K562 (cell line): Measurements from ENCODE around the gene REEP6. TPM values are rescaled to one million over a fixed set of nuclear protein-coding genes. Genes with fewer than 3 reads are reported as not detected.

Experiments
- CBX5 ChIP-seq: IDR thresholded peaks from 2 replicates; pipeline ENCODE4 v1.6.1; 2014; ENCODE audit warnings: low read depth, borderline replicate concordance
- ERF ChIP-seq: fragments of 450-650 bp; formaldehyde crosslinking; IDR thresholded peaks from 2 replicates; pipeline ENCODE4 v1.4.0; 2020; ENCODE audit warnings: mild to moderate bottlenecking, mixed read lengths
- FOXJ2 ChIP-seq: fragments of 200-800 bp; sonication (Bioruptor generic); IDR thresholded peaks from 2 replicates; pipeline ENCODE4 v1.6.1; 2016; ENCODE audit warnings: missing genetic modification characterization, missing compliant biosample characterization
- FOXK1 ChIP-seq: sonication (generic); formaldehyde crosslinking; IDR thresholded peaks from 2 replicates; pipeline ENCODE4 v1.8.0; 2022; ENCODE audit warnings: missing genetic modification reagents, mild to moderate bottlenecking, borderline replicate concordance
- FUS ChIP-seq: fragments of 200-400 bp; formaldehyde crosslinking; optimal IDR thresholded peaks from 2 replicates; pipeline ENCODE3; 2017; ENCODE audit warnings: low read depth, low read length
- HMG20A ChIP-seq: fragments of 450-650 bp; formaldehyde crosslinking; conservative IDR thresholded peaks from 2 replicates; pipeline ENCODE4 v1.4.0; 2020; ENCODE audit warnings: mild to moderate bottlenecking, mixed read lengths
- NCOA2 ChIP-seq, 2 experiments: fragments of 450-650 bp; IDR thresholded peaks; 2 replicates each; pipeline ENCODE4 v1.6.1; 2018; ENCODE audit warnings: mild to moderate bottlenecking in 2 of 2, moderate library complexity in 1 of 2; ENCODE audit not compliant: partially characterized antibody in 2 of 2
- NCOR1 ChIP-seq: fragments of 450-650 bp; IDR thresholded peaks from 2 replicates; pipeline ENCODE4 v1.6.1; 2016; ENCODE audit warnings: mild to moderate bottlenecking, moderate library complexity
- NONO ChIP-seq, 2 experiments: fragments of 200-400 bp in 1 of 2; fragments of 450-650 bp in 1 of 2; formaldehyde crosslinking in 1 of 2; IDR thresholded peaks; 2 replicates each; pipeline ENCODE4 v1.6.1; 2017; ENCODE audit warnings: low read depth in 2 of 2, mild to moderate bottlenecking in 2 of 2, moderate library complexity in 2 of 2, low read length in 1 of 2
- NR2C1 ChIP-seq, 2 experiments: fragments of 450-650 bp; IDR thresholded peaks; 2 replicates each; pipeline ENCODE4 v1.6.1; 2017; ENCODE audit warnings: mild to moderate bottlenecking in 2 of 2, antibody characterized with exemption in 1 of 2, inconsistent platforms in 1 of 2, missing compliant biosample characterization in 1 of 2, missing genetic modification characterization in 1 of 2
- PRMT5 ChIP-seq: sonication (generic); formaldehyde crosslinking; IDR thresholded peaks from 2 replicates; pipeline ENCODE4 v1.5.0; 2020; ENCODE audit warnings: missing genetic modification reagents
- SMARCA4 ChIP-seq: fragments of 450-650 bp; IDR thresholded peaks from 2 replicates; pipeline ENCODE4 v1.6.1; 2016
- SREBF2 ChIP-seq: sonication (generic); formaldehyde crosslinking; IDR thresholded peaks from 2 replicates; pipeline ENCODE4 v1.4.0; 2020; ENCODE audit warnings: mild to moderate bottlenecking, missing genetic modification reagents
- SRSF9 ChIP-seq: fragments of 200-400 bp; formaldehyde crosslinking; IDR thresholded peaks from 2 replicates; pipeline ENCODE4 v1.6.1; 2017; ENCODE audit warnings: low read depth, low read length, borderline replicate concordance
- TAF1 ChIP-seq: IDR thresholded peaks from 2 replicates; pipeline ENCODE4 v1.6.1; 2011; ENCODE audit warnings: mild to moderate bottlenecking, low read length, moderate library complexity; ENCODE audit not compliant: insufficient read depth, control insufficient read depth, severe bottlenecking; ENCODE audit errors: extremely low read depth
- TBL1XR1 ChIP-seq, 2 experiments: IDR thresholded peaks; 2 replicates each; pipeline ENCODE4 v1.6.1; 2012; ENCODE audit warnings: improper control_type of control experiment in 2 of 2, low read length in 2 of 2, mild to moderate bottlenecking in 1 of 2
- ZC3H11A ChIP-seq: IDR thresholded peaks from 2 replicates; pipeline ENCODE4 v1.6.1; 2012; ENCODE audit warnings: low read depth, low read length, improper control_type of control experiment
- ZFX ChIP-seq: sonication (generic); formaldehyde crosslinking; IDR thresholded peaks from 2 replicates; pipeline ENCODE4 v1.8.0; 2022; ENCODE audit warnings: mild to moderate bottlenecking, missing genetic modification reagents, moderate library complexity
- ZKSCAN3 ChIP-seq: fragments of 250-450 bp; sonication (Bioruptor Pico); IDR thresholded peaks from 2 replicates; pipeline ENCODE4 v1.4.0; 2020
- ZNF316 ChIP-seq: fragments of 450-650 bp; IDR thresholded peaks from 2 replicates; pipeline ENCODE4 v1.6.1; 2016
- ZNF354B ChIP-seq: fragments of 250-450 bp; sonication (Bioruptor Pico); IDR thresholded peaks from 2 replicates; pipeline ENCODE4 v1.4.0; 2020
- ZNF707 ChIP-seq: fragments of 250-450 bp; sonication (Bioruptor Pico); conservative IDR thresholded peaks from 2 replicates; pipeline ENCODE4 v1.8.0; 2022; ENCODE audit warnings: inconsistent platforms, mild to moderate bottlenecking, moderate library complexity
- polyA plus RNA-seq, 8 experiments: library from polyadenylated mRNA; depleted of rRNA in 4 of 8; stranded (reverse) in 5 of 8; unstranded in 3 of 8; fragments of >200 nt; fragmentation: Nextera tagmentation in 2 of 8; fragmentation: Illumina TruSeq in 1 of 8; extraction: Ambion mirVana in 2 of 8; extraction: Trizol in 1 of 8; gene quantifications; 2 replicates each; pipeline versions ENCODE4 v1.2.1 to v1.2.3, GENCODE V29; 2011 to 2014; ENCODE audit warnings: inconsistent platforms in 1 of 8, missing spikeins in 1 of 8
- total RNA-seq, 7 experiments: library from RNA; depleted of rRNA in 6 of 7; stranded (reverse); fragments of >200 nt in 6 of 7; fragmentation: Illumina TruSeq in 2 of 7; extraction: Trizol in 2 of 7; gene quantifications; 2 replicates each; pipeline versions ENCODE4 v1.2.1 to v1.2.3, GENCODE V29; 2011 to 2021; ENCODE audit warnings: low replicate concordance in 1 of 7
- TF ChIP-seq, protein P1 (sequence below): fragments of 250-450 bp; sonication (Bioruptor Pico); IDR thresholded peaks from 2 replicates; pipeline ENCODE4 v1.5.0; 2021; ENCODE audit warnings: mild to moderate bottlenecking, moderate library complexity
- TF ChIP-seq, protein P2 (sequence below): fragments of 250-450 bp; sonication (Bioruptor Pico); IDR thresholded peaks from 2 replicates; pipeline ENCODE4 v1.4.0; 2020; ENCODE audit warnings: mild to moderate bottlenecking, moderate library complexity, borderline replicate concordance

Gene REEP6
- total and polyA plus RNA-seq, 9 of the 15 experiments (the other 6 are each of a cell fraction or from before 2014, with no cell fraction given): 1.2 to 64.2 (median 12.7) TPM

DNA sequence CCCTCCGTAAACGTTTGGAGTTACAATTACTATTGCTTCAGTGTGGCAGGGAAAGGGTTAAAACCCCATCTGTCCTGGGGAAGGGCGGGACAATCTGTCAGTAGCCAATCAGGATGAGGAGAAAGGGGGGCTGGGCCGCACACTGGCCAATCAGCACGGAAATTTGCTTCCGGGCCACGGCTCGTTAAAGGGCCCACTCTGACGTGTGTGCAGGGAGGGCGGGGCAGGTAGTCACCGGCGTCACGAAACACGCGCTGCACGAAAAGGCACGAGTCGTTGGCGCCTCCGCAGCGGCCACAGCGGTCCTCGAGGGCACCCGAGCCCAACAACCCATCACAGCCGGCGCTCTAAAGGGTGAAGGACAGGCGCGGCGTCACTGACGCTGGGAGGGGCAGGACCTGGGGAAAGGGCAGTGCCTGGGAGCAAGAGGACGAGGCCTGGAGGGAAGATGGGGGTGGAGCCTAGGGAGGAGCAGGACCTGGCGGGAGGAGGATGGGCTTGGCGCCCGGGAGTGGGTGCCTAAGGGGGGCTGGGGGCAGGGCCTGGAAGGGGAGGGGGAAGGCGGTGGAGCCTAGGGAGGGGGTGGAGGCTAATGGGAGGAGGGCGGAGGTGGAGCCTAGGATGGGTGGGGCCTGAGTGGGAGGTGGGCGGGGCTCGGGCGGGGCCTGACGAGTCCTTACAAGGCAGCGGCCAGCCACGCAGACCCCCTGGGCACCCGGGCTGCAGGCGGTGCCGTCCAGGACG is 17.0 kb downstream of the REEP6 start (continued):
- TF ChIP-seq, protein P1, sequence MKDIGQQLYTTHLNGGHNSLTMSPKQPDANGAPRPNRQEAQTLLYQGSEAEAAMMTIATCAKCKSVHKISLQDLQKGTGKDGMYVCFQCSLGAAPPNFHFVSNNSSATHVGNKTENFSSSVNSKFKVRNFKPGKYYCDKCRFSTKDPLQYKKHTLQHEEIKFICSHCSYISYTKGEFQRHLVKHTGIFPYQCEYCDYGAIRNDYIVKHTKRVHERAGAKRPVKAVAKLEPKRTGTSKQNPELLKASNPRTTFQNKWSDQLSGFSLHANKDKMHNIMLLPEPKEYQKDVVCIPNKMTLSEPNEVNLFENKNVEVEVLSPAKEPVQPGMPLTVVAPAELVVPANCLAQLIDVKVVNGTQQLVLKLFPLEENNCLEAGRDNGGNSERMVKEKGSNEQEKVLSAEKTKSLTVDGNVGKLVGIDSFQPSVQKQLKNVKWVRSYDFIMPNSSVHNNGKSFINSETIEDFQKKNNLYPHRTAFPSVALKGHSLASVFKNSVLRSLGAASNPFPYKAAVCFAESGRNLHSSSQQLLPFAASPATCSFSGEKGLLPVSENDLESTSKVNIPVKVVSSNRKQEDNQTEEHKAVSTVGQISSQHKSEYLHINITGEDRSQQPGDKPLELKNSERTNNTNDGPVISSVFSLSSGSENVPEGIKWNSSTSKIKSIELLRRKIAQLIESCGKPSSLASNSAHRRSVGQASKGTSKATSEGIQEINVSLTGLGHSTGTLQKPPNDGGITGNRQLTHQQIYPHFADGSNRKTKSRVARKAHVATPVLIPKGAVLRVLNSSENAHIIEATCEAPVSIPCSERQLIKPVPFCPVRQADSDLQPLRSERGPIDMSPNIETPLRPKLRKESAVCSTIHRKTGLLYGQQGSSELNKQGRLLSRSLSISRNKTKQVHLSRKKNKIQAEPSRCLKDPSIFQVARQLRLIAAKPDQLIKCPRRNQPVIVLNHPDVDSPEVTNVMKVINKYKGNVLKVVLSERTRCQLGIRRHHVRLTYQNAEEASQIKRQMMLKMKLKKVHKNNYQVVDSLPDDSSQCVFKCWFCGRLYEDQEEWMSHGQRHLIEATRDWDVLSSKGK (CRISPR knock-in tag): no peak
- no peak for TF ChIP-seq FOXK1
- TF ChIP-seq PRMT5 (CRISPR knock-in tag): no peak
- TF ChIP-seq ERF (CRISPR knock-in tag): no peak
- TF ChIP-seq ZKSCAN3 (CRISPR knock-in tag): no peak
- TF ChIP-seq FUS: no peak
- no peak for TF ChIP-seq NCOA2 (IDR thresholded peaks at IDR 0.05; ENCODE audit: partially characterized antibody in 2 of 2)
- TF ChIP-seq SRSF9: no peak
- peak in 1 of 2 experiments; percentile 68; a peak in 2 of 4 replicates for TF ChIP-seq TBL1XR1 (IDR thresholded peaks at IDR 0.05; ENCODE audit: low read length in 2 of 2)
- TF ChIP-seq TAF1: peak; percentile 16
- TF ChIP-seq SREBF2 (CRISPR knock-in tag): no peak; the same call in 1 of the 2 replicates
- no peak for TF ChIP-seq CBX5
- TF ChIP-seq, protein P2, sequence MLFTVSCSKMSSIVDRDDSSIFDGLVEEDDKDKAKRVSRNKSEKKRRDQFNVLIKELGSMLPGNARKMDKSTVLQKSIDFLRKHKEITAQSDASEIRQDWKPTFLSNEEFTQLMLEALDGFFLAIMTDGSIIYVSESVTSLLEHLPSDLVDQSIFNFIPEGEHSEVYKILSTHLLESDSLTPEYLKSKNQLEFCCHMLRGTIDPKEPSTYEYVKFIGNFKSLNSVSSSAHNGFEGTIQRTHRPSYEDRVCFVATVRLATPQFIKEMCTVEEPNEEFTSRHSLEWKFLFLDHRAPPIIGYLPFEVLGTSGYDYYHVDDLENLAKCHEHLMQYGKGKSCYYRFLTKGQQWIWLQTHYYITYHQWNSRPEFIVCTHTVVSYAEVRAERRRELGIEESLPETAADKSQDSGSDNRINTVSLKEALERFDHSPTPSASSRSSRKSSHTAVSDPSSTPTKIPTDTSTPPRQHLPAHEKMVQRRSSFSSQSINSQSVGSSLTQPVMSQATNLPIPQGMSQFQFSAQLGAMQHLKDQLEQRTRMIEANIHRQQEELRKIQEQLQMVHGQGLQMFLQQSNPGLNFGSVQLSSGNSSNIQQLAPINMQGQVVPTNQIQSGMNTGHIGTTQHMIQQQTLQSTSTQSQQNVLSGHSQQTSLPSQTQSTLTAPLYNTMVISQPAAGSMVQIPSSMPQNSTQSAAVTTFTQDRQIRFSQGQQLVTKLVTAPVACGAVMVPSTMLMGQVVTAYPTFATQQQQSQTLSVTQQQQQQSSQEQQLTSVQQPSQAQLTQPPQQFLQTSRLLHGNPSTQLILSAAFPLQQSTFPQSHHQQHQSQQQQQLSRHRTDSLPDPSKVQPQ (CRISPR knock-in tag): no peak
- no peak for TF ChIP-seq NR2C1 (IDR thresholded peaks at IDR 0.05)
- TF ChIP-seq NR2C1 (tag; IDR thresholded peaks at IDR 0.05): no peak
- no peak for TF ChIP-seq HMG20A (CRISPR knock-in tag)
- no peak for TF ChIP-seq ZC3H11A
- no peak for TF ChIP-seq ZNF316
- no peak for TF ChIP-seq NONO (IDR thresholded peaks at IDR 0.05; ENCODE audit: low read depth in 2 of 2, low read length in 1 of 2)
- no peak for TF ChIP-seq NCOR1
- 0 out of 2 replicates have a peak, but pooled peaks have one; percentile 28 for TF ChIP-seq ZFX (CRISPR knock-in tag)
- no peak for TF ChIP-seq ZNF707 (CRISPR knock-in tag)
- TF ChIP-seq FOXJ2 (tag): no peak
- no peak for TF ChIP-seq SMARCA4
- TF ChIP-seq ZNF354B (CRISPR knock-in tag): no peak
